Prostate gland (tissue), 2 donors: Measurements from ENCODE around the gene TMEM25. TPM values are rescaled to one million over a fixed set of nuclear protein-coding genes. Genes with fewer than 3 reads are reported as not detected.

Source experiments
- DNase-seq: peaks from one replicate; pipeline ENCODE4 v3.0.0-alpha.2; 2019; ENCODE audit warnings: low spot score
- H3K27ac ChIP-seq, 2 donors: fragments of 200-600 bp; sonication (generic); 2 replicates each; pipeline ENCODE4 v1.5.1; 2017 to 2019
- H3K27me3 ChIP-seq: fragments of 200-600 bp; sonication (generic); replicated peaks from 2 replicates; pipeline ENCODE4 v1.5.1; 2019; ENCODE audit not compliant: insufficient read depth
- H3K36me3 ChIP-seq, 2 donors: fragments of 200-600 bp; sonication (generic); 1 replicate in 1 of 2; 2 replicates in 1 of 2; pipeline versions ENCODE4 v1.5.1 to v1.8.1; 2017 to 2019
- H3K4me1 ChIP-seq: fragments of 200-600 bp; sonication (generic); replicated peaks from 2 replicates; pipeline ENCODE4 v1.5.1; 2019
- H3K4me3 ChIP-seq, 2 donors: fragments of 200-600 bp; sonication (generic); 2 replicates each; pipeline ENCODE4 v1.5.1; 2017 to 2019
- H3K9me3 ChIP-seq: fragments of 200-600 bp; sonication (generic); 2 replicates; pipeline ENCODE4 v1.5.1; 2017
- CTCF ChIP-seq, 4 experiments: fragments of 200-600 bp in 2 of 4; fragments of 450-650 bp in 2 of 4; sonication (generic) in 2 of 4; IDR thresholded peaks; 1 replicate in 3 of 4; 2 replicates in 1 of 4; pipeline ENCODE4 v1.5.1; 2016 to 2019; ENCODE audit warnings: antibody characterized with exemption in 4 of 4, mild to moderate bottlenecking in 2 of 4, moderate library complexity in 2 of 4
- POLR2A ChIP-seq: fragments of 450-650 bp; IDR thresholded peaks from one replicate; pipeline ENCODE4 v1.6.1; 2016; ENCODE audit warnings: antibody characterized with exemption, mild to moderate bottlenecking
- POLR2AphosphoS5 ChIP-seq: sonication (generic); formaldehyde crosslinking; IDR thresholded peaks from one replicate; pipeline ENCODE4 v1.6.1; 2017; ENCODE audit warnings: antibody characterized with exemption
- WGBS: methylation state at CpG from one replicate; pipeline ENCODE4 v1.1.5; 2018; 5-methylcytosine and 5-hydroxymethylcytosine counted together
- intact Hi-C: fragments of 100-400 bp; cut with DNase I; formaldehyde crosslinking; loops from one replicate; pipeline ENCODE4 v1.14.2; 2022
- total RNA-seq, 2 donors: library from RNA; depleted of rRNA; stranded (reverse); fragments of >200 nt; gene quantifications; one replicate each; pipeline ENCODE4 v1.1.0, GENCODE V29; 2016

Gene TMEM25
- total RNA-seq, 2 donors from 2014 or later, result 52.4 to 64.2 TPM

GRCh38 chr11:118535261-118535660 is 4.3 kb downstream of the TMEM25 start:
- TF ChIP-seq CTCF (IDR thresholded peaks at IDR 0.05) (no peak), POLR2A (no peak), POLR2AphosphoS5 (no peak)
- no peak for DNase-seq
- H3K36me3 ChIP-seq, result no peaks in the 10 kb centered on the region
- peaks cover 1% of the 10 kb centered on the region for H3K4me1 ChIP-seq
- no peaks in the 10 kb centered on the region for H3K27me3 ChIP-seq
- no peak overlapping the region for H3K4me3 ChIP-seq
- 78% methylated on average over 9 of the region's 9 CpGs for WGBS
- intact Hi-C loops, result no loop called here
- no peak overlapping the region for H3K27ac ChIP-seq
- no peaks in the 10 kb centered on the region for H3K9me3 ChIP-seq

- no peak for DNase-seq
- H3K27me3 ChIP-seq, result no peaks in the 10 kb centered on the region
- H3K27ac ChIP-seq, result no peak overlapping the region
- WGBS, result 94% methylated on average over 5 of the region's 5 CpGs
- intact Hi-C loops, result no loop called here
- H3K4me1 ChIP-seq, result no peaks in the 10 kb centered on the region
- H3K4me3 ChIP-seq, result no peak overlapping the region
- H3K9me3 ChIP-seq, result no peaks in the 10 kb centered on the region
- TF ChIP-seq POLR2A (no peak), CTCF (IDR thresholded peaks at IDR 0.05) (no peak), POLR2AphosphoS5 (no peak)
- H3K36me3 ChIP-seq, result no peaks in the 10 kb centered on the region
Measured at GRCh38 chr11:118536726-118537125, 5.7 kb downstream of the TMEM25 start.

GRCh38 chr11:118537409-118537980 is 6.5 kb downstream of the TMEM25 start:
- 85% methylated on average over 6 of the region's 6 CpGs for WGBS
- intact Hi-C loops, result no loop called here
- no peaks in the 10 kb centered on the region for H3K9me3 ChIP-seq
- H3K36me3 ChIP-seq, result no peaks in the 10 kb centered on the region
- H3K4me1 ChIP-seq, result no peaks in the 10 kb centered on the region
- no peak for DNase-seq
- H3K27ac ChIP-seq, result no peak overlapping the region
- no peaks in the 10 kb centered on the region for H3K27me3 ChIP-seq
- TF ChIP-seq CTCF (IDR thresholded peaks at IDR 0.05) (no peak), POLR2A (no peak), POLR2AphosphoS5 (no peak)
- no peak overlapping the region for H3K4me3 ChIP-seq

GRCh38 chr11:118544010-118544646 is 13.1 kb downstream of the TMEM25 start:
- TF ChIP-seq CTCF (IDR thresholded peaks at IDR 0.05) (no peak), POLR2A (no peak)
- Histone ChIP-seq H3K27me3 (no peaks in the 10 kb centered on the region), H3K36me3 (no peaks in the 10 kb centered on the region), H3K27ac (no peak overlapping the region), H3K4me3 (no peak overlapping the region), H3K9me3 (no peaks in the 10 kb centered on the region), H3K4me1 (no peaks in the 10 kb centered on the region)
- 90% methylated on average over 8 of the region's 8 CpGs for WGBS
- DNase-seq, result no peak
- intact Hi-C loops, result no loop called here

GRCh38 chr11:118544647-118545010 is 13.6 kb downstream of the TMEM25 start:
- TF ChIP-seq POLR2AphosphoS5, result no peak
- TF ChIP-seq CTCF (IDR thresholded peaks at IDR 0.05), result no peak
- TF ChIP-seq POLR2A, result no peak
- Histone ChIP-seq H3K27me3 (no peaks in the 10 kb centered on the region), H3K27ac (no peak overlapping the region), H3K4me1 (no peaks in the 10 kb centered on the region), H3K9me3 (no peaks in the 10 kb centered on the region), H3K4me3 (no peak overlapping the region), H3K36me3 (no peaks in the 10 kb centered on the region)
- WGBS, result 77% methylated on average over 3 of the region's 3 CpGs
- DNase-seq, result no peak
- intact Hi-C loops, result no loop called here
